RWPE1 (cell line): ENCODE data around the gene GALNT18.

ENCODE experiments used
- CTCF ChIA-PET: fragments of 350-600 bp; sonication (Branson Sonifier 250); formaldehyde crosslinking; extraction: SDS; loops from one replicate; lab custom pipeline; 2021; lab: Yijun Ruan, JAX
- POLR2A ChIA-PET: fragments of 400-600 bp; formaldehyde crosslinking; extraction: SDS; loops from one replicate; lab custom pipeline; 2020; ENCODE audit warnings: antibody characterized with exemption; ENCODE audit not compliant: low non-redundant PET; lab: Yijun Ruan, JAX
- DNase-seq: peaks from one replicate; pipeline ENCODE4 v3.0.0; 2012; ENCODE audit warnings: low spot score
- H3K27ac ChIP-seq: fragments of 450-650 bp; 2 replicates; pipeline ENCODE4 v1.5.1; 2017
- TF ChIP-seq, protein P1 (sequence below): fragments of 450-650 bp; conservative IDR thresholded peaks from 2 replicates; pipeline ENCODE4 v1.5.1; 2017; ENCODE audit warnings: low read depth, mild to moderate bottlenecking

GALNT18 gene

DNA sequence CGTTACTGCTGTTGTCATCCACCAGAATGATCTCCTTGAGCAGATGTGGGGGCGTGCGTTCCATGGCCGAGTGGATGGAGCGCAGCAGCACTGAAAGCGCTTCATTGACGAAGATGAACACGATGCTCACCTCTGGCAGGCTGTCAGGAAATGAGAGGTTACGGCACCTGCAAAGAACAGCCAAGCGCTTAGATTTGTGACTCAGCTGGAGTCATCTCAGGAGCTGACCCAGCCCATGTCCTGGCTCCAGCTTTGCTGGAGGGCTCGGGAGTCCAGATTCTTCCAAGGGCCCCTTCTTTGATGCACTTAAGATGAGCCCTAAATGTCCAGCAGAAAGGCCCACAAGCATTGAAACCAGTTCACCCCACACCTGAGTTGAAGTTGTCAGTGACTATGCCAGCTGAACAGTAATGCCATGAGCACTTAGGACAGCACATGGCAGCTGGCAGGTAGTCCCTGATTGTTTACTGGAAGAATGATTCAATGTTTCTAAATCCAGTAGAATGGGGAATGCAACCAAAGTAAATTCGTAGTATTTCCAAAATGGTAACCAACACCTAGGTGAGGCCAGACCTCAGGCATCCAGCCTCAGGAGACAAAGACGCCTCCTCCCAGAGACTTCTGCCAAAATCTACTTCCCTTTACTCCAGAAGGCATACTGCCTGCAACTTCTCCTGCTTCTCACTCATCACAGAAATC lies 189.0 kb downstream of the GALNT18 start:
- H3K27ac ChIP-seq: no peak overlapping the region; the same call in 1 of the 2 replicates
- TF ChIP-seq, protein P1, sequence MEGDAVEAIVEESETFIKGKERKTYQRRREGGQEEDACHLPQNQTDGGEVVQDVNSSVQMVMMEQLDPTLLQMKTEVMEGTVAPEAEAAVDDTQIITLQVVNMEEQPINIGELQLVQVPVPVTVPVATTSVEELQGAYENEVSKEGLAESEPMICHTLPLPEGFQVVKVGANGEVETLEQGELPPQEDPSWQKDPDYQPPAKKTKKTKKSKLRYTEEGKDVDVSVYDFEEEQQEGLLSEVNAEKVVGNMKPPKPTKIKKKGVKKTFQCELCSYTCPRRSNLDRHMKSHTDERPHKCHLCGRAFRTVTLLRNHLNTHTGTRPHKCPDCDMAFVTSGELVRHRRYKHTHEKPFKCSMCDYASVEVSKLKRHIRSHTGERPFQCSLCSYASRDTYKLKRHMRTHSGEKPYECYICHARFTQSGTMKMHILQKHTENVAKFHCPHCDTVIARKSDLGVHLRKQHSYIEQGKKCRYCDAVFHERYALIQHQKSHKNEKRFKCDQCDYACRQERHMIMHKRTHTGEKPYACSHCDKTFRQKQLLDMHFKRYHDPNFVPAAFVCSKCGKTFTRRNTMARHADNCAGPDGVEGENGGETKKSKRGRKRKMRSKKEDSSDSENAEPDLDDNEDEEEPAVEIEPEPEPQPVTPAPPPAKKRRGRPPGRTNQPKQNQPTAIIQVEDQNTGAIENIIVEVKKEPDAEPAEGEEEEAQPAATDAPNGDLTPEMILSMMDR: no peak
- POLR2A ChIA-PET: no interaction called here
- CTCF ChIA-PET: interaction anchor here (0.7 kb wide), 1 partner anchor 816 kb away, joined by 3 read pairs; no protein-coding TSS in a partner anchor
- peak; percentile 63 for DNase-seq

DNA sequence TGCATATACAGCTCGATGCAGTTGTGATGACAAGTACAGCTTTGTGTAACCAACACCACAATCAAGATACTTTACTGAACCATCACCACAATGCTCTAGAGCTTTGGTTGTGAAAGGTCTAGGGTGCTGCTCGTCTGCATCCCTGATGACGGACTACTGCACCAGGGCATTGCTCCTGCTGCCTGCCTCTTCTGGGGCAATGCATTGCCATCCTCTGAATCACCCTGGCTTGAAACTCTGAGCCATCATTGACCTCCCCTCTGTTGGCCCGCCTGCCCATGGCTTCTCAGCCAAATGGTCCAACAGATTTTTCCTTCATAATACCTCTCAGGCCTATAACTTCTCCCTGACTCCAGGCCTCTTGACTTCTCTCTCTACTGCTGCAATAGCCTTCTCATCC lies 191.4 kb downstream of the GALNT18 start:
- no peak for DNase-seq
- TF ChIP-seq, protein P1: no peak
- POLR2A ChIA-PET: no interaction called here
- CTCF ChIA-PET: no interaction called here
- H3K27ac ChIP-seq: no peak overlapping the region

DNA sequence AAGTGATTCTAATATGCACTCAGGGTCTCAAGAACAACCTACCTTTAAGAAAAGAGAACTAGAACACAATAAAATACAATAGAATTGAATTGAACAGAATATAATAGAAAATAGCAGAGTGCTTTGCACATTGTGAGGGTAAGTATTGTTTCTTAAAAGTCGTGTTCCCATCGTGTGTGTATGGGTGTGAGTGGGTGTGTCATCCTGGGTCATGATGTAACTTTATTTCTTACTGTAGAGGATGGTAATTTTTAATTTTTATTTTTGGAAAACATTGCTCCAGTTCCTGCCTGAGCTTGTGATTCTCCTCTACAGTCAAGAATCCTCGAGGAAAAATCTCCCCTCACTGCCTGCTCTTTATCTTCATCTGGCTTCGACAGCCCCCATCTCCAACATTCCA lies 193.1 kb downstream of the GALNT18 start:
- DNase-seq: no peak
- ChIA-PET POLR2A (no interaction called here), CTCF (no interaction called here)
- TF ChIP-seq, protein P1: no peak
- H3K27ac ChIP-seq: no peak overlapping the region

DNA sequence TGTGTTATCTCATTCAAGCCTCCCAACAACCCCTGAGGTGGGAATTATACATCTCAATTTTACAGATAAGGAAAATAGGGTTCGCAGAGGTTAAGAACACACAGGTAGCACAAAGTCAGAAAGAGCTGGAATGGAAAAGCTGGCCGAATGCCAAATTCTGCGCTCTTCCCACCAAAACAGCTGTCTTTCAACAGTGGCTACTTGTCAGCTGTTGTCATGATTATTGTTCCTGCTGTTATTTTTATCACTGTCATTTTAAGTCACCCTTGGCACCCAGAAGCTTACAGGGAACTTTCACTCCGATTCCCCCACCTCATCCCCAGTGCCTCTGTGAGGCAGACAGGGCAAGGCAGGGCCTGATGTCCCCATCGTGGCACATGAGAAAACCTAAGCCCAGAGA lies 194.3 kb downstream of the GALNT18 start:
- ChIA-PET POLR2A (no interaction called here), CTCF (no interaction called here)
- no peak overlapping the region for H3K27ac ChIP-seq
- DNase-seq: no peak
- TF ChIP-seq, protein P1: no peak

DNA sequence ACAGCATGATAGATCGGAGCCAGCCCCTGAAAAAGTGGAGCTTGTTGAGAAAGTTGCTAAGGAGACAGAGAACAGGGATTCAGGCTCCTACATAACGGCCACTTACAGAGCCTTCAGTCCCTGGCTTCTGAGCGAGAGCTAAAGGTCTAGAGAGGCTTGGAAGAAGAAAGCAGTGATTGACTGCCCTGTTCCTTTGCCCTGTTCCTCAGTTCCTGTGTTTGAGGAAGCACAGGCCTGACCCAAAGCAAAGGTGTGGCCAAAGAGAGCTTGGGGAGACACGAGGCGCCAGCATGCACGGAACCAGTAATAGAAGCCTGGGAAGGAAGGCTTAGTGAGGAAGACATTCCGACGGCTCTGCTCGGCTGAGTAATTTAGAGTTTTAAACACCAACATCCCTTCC lies 194.7 kb downstream of the GALNT18 start:
- POLR2A ChIA-PET: no interaction called here

DNA sequence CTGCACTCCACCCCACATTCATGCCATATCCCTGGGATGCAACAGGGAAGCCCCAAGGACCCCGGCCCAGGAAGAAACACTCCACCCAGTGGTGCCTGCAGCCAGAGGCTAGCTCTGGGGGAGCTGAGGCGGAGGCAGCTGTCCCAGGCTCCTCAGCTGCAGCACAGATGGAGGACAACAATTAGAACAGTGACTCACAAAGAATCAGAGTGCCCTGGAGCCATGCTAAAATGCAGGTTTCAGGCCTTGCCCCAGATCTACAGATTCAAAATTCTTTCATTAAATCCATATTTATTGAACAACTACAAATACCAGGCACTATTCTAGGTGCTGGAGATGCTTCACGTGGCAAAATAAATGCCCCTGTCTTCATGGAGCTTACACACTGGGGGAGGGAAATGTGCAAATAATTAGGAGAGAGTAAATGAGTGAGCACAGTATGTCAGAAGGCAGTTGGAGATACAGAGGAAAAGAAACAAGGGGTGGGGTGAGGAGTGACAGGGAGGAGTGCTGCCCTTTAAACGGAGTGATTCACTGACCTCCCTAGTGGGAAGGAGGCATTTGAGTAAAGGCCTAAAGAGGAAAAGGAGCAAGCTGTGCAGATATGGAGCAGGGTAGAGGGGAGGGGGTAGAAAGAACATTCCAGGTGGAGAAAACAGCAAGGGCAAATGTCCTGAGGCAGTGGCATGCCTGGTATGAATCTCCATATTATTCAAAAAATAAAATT lies 195.4 kb downstream of the GALNT18 start:
- peak overlapping the region; percentile 40; the same call in 1 of the 2 replicates for H3K27ac ChIP-seq
- ChIA-PET CTCF (no interaction called here), POLR2A (no interaction called here)
- TF ChIP-seq, protein P1: no peak
- DNase-seq: no peak

More for the DNA sequence above, 194.7 kb downstream of the GALNT18 start:
- H3K27ac ChIP-seq: peak overlapping the region; percentile 16; the same call in 1 of the 2 replicates
- no peak for DNase-seq
- CTCF ChIA-PET: no interaction called here
- TF ChIP-seq, protein P1: no peak
